IMR-90 (cell line): ENCODE measurements around the gene SHB. TPM values are rescaled to one million over a fixed set of nuclear protein-coding genes. Genes with fewer than 3 reads are reported as not detected.

Experiments
- ATAC-seq: fragments of 200-7000 bp; cut with Tn5 transposase; 2 replicates; pipeline ENCODE4 v1.9.1; 2020; ENCODE audit warnings: low read depth, mild to moderate bottlenecking, moderate library complexity
- BruUV-seq: library from RNA; stranded (reverse); fragments of 400-500 nt; replicated peaks from 2 replicates; lab custom pipeline; 2021; lab: Mats Ljungman, UMichigan
- CTCF ChIA-PET: fragments of 300-600 bp; formaldehyde crosslinking; extraction: SDS; loops from one replicate; lab custom pipeline; 2021; ENCODE audit warnings: antibody characterized with exemption; lab: Yijun Ruan, JAX
- POLR2A ChIA-PET: fragments of 300-600 bp; sonication (Branson Sonifier 250); formaldehyde crosslinking; loops from one replicate; lab custom pipeline; 2022; ENCODE audit warnings: antibody characterized with exemption; ENCODE audit not compliant: unreplicated experiment; lab: Charles Lee
- DNase-seq: peaks from one replicate; pipeline ENCODE4 v3.0.0; 2013
- H2AFZ ChIP-seq: replicated peaks from 2 replicates; pipeline ENCODE3; 2013; ENCODE audit warnings: low read length, mild to moderate bottlenecking; ENCODE audit not compliant: poor library complexity
- H2AK5ac ChIP-seq: 2 replicates; pipeline ENCODE4 v1.6.1; 2013; ENCODE audit warnings: low read depth, low read length, inconsistent platforms
- H2AK9ac ChIP-seq: replicated peaks from 2 replicates; pipeline ENCODE3; 2013; ENCODE audit warnings: mild to moderate bottlenecking, low read depth, low read length, moderate library complexity; ENCODE audit not compliant: poor library complexity
- H2BK120ac ChIP-seq: 2 replicates; pipeline ENCODE4 v1.6.1; 2013; ENCODE audit warnings: low read depth, low read length, inconsistent platforms
- H2BK15ac ChIP-seq: 3 replicates; pipeline ENCODE4 v1.6.1; 2013; ENCODE audit warnings: low read depth, low read length, inconsistent platforms
- H2BK20ac ChIP-seq: 2 replicates; pipeline ENCODE4 v1.6.1; 2013; ENCODE audit warnings: low read depth, mild to moderate bottlenecking, inconsistent platforms, low read length, moderate library complexity
- H2BK5ac ChIP-seq: 2 replicates; pipeline ENCODE4 v1.6.1; 2013; ENCODE audit warnings: mild to moderate bottlenecking, low read depth, low read length, inconsistent platforms; ENCODE audit not compliant: poor library complexity, severe bottlenecking
- H3K14ac ChIP-seq: replicated peaks from 2 replicates; pipeline ENCODE4 v1.6.1; 2013; ENCODE audit warnings: low read depth, low read length, inconsistent platforms
- H3K18ac ChIP-seq: 2 replicates; pipeline ENCODE4 v1.6.1; 2013; ENCODE audit warnings: low read depth, low read length, control low read depth
- H3K23ac ChIP-seq: 2 replicates; pipeline ENCODE4 v1.6.1; 2013; ENCODE audit warnings: low read depth, low read length, inconsistent platforms
- H3K27ac ChIP-seq: 2 replicates; pipeline ENCODE4 v1.5.1; 2013; ENCODE audit warnings: mild to moderate bottlenecking, control low read depth, low read length; ENCODE audit not compliant: insufficient read depth
- H3K27me3 ChIP-seq: 2 replicates; pipeline ENCODE4 v1.6.1; 2013; ENCODE audit warnings: low read length; ENCODE audit not compliant: control insufficient read depth, insufficient read depth
- H3K36me3 ChIP-seq: 2 replicates; pipeline ENCODE4 v1.6.1; 2013; ENCODE audit warnings: low read length, mixed read lengths; ENCODE audit not compliant: control insufficient read depth, insufficient read depth
- H3K4ac ChIP-seq: 2 replicates; pipeline ENCODE4 v1.6.1; 2013; ENCODE audit warnings: low read depth, low read length, inconsistent platforms
- H3K4me1 ChIP-seq: 2 replicates; pipeline ENCODE4 v1.6.1; 2013; ENCODE audit warnings: low read length, mixed read lengths; ENCODE audit not compliant: control insufficient read depth, insufficient read depth
- H3K4me2 ChIP-seq: 2 replicates; pipeline ENCODE4 v1.6.1; 2013; ENCODE audit warnings: low read depth, mild to moderate bottlenecking, control low read depth, low read length, moderate library complexity
- H3K4me3 ChIP-seq: 2 replicates; pipeline ENCODE4 v1.5.1; 2013; ENCODE audit warnings: low read depth, mild to moderate bottlenecking, control low read depth, low read length, moderate library complexity; ENCODE audit not compliant: insufficient read depth
- H3K56ac ChIP-seq: 2 replicates; pipeline ENCODE4 v1.6.1; 2013; ENCODE audit warnings: low read length, inconsistent platforms; ENCODE audit not compliant: insufficient read depth; ENCODE audit errors: extremely low read depth
- H3K79me1 ChIP-seq, 2 experiments: 2 replicates each; pipeline ENCODE4 v1.6.1; 2013; ENCODE audit warnings: low read length in 2 of 2, inconsistent platforms in 1 of 2, low read depth in 1 of 2
- H3K9ac ChIP-seq: 2 replicates; pipeline ENCODE4 v1.6.1; 2013; ENCODE audit warnings: low read depth, low read length, control low read depth
- H3K9me1 ChIP-seq: 2 replicates; pipeline ENCODE4 v1.6.1; 2013; ENCODE audit warnings: low read length, inconsistent platforms; ENCODE audit not compliant: insufficient read depth
- H3K9me3 ChIP-seq: 2 replicates; pipeline ENCODE4 v1.6.1; 2013; ENCODE audit warnings: low read length; ENCODE audit not compliant: control insufficient read depth, insufficient read depth
- H4K20me1 ChIP-seq: 2 replicates; pipeline ENCODE4 v1.6.1; 2013; ENCODE audit warnings: low read length, inconsistent platforms; ENCODE audit not compliant: insufficient read depth
- H4K5ac ChIP-seq: 2 replicates; pipeline ENCODE4 v1.6.1; 2013; ENCODE audit warnings: mild to moderate bottlenecking, low read depth, low read length, control low read depth
- H4K8ac ChIP-seq, 2 experiments: 2 replicates each; pipeline ENCODE4 v1.6.1; 2013; ENCODE audit warnings: low read depth in 2 of 2, low read length in 2 of 2, control low read depth in 1 of 2, inconsistent platforms in 1 of 2
- H4K91ac ChIP-seq: 2 replicates; pipeline ENCODE4 v1.6.1; 2013; ENCODE audit warnings: low read depth, low read length, inconsistent platforms; ENCODE audit not compliant: insufficient read depth
- BHLHE40 ChIP-seq: fragments of 150-350 bp; IDR thresholded peaks from 2 replicates; pipeline ENCODE4 v1.6.1; 2016; ENCODE audit warnings: mild to moderate bottlenecking, low read depth, low read length
- CEBPB ChIP-seq: IDR thresholded peaks from 2 replicates; pipeline ENCODE4 v1.6.1; 2012; ENCODE audit warnings: low read depth, low read length, improper control_type of control experiment
- CHD1 ChIP-seq: IDR thresholded peaks from 2 replicates; pipeline ENCODE4 v1.6.1; 2012; ENCODE audit warnings: low read depth, low read length, improper control_type of control experiment
- CTCF ChIP-seq: conservative IDR thresholded peaks from 2 replicates; pipeline ENCODE4 v1.5.1; 2012; ENCODE audit warnings: mild to moderate bottlenecking, low read depth, low read length, improper control_type of control experiment
- ELK1 ChIP-seq: fragments of 150-350 bp; IDR thresholded peaks from 2 replicates; pipeline ENCODE4 v1.6.1; 2016; ENCODE audit warnings: low read depth, mild to moderate bottlenecking, low read length, moderate library complexity, borderline replicate concordance
- MAFK ChIP-seq: IDR thresholded peaks from 2 replicates; pipeline ENCODE4 v1.6.1; 2012; ENCODE audit warnings: low read depth, low read length, improper control_type of control experiment
- MXI1 ChIP-seq: IDR thresholded peaks from 2 replicates; pipeline ENCODE4 v1.6.1; 2012; ENCODE audit warnings: low read depth, mild to moderate bottlenecking, low read length, moderate library complexity, borderline replicate concordance
- NFE2L2 ChIP-seq: fragments of 150-350 bp; IDR thresholded peaks from 2 replicates; pipeline ENCODE4 v1.6.1; 2016; ENCODE audit warnings: low read depth, mild to moderate bottlenecking, low read length
- POLR2A ChIP-seq: IDR thresholded peaks from 2 replicates; pipeline ENCODE4 v1.6.1; 2012; ENCODE audit warnings: mild to moderate bottlenecking, low read depth, low read length
- RAD21 ChIP-seq: IDR thresholded peaks from 2 replicates; pipeline ENCODE4 v1.6.1; 2012; ENCODE audit warnings: low read length, improper control_type of control experiment
- RCOR1 ChIP-seq: IDR thresholded peaks from 2 replicates; pipeline ENCODE4 v1.6.1; 2012; ENCODE audit warnings: mild to moderate bottlenecking, low read length, improper control_type of control experiment; ENCODE audit not compliant: insufficient replicate concordance
- RFX5 ChIP-seq: IDR thresholded peaks from 2 replicates; pipeline ENCODE4 v1.8.0; 2012; ENCODE audit warnings: low read depth, mild to moderate bottlenecking, low read length, moderate library complexity
- SMC3 ChIP-seq: fragments of 150-350 bp; IDR thresholded peaks from 2 replicates; pipeline ENCODE4 v1.6.1; 2016; ENCODE audit warnings: low read depth, mild to moderate bottlenecking, antibody characterized with exemption, low read length, moderate library complexity
- USF2 ChIP-seq: fragments of 150-350 bp; IDR thresholded peaks from 2 replicates; pipeline ENCODE4 v1.6.1; 2017; ENCODE audit warnings: mild to moderate bottlenecking, antibody characterized with exemption, low read length, low read depth
- WGBS, 2 experiments: methylation state at CpG; one replicate each; pipeline versions ENCODE4 v1.1.5 to v1.1.7; 2013; ENCODE audit warnings: missing lambda C conversion rate in 2 of 2; ENCODE audit not compliant: insufficient read length in 1 of 2; ENCODE audit errors: extremely low coverage in 2 of 2; 5-methylcytosine and 5-hydroxymethylcytosine counted together
- dilution Hi-C: fragments of 300-500 bp; cut with HindIII; formaldehyde crosslinking; loops from one replicate; pipeline ENCODE4 v1.14.3; 2018; ENCODE audit warnings: low sequenced_read_pairs; ENCODE audit not compliant: unreplicated experiment
- in situ Hi-C: fragments of 300-500 bp; cut with MboI; formaldehyde crosslinking; loops from 3 replicates; pipeline ENCODE4 v1.14.3; 2019; ENCODE audit warnings: low sequenced_read_pairs, inconsistent platforms, mixed read lengths
- intact Hi-C: fragments of 100-400 bp; cut with micrococcal nuclease; formaldehyde crosslinking; loops from 2 replicates; pipeline ENCODE4 v1.10.0; 2022
- polyA plus RNA-seq, 3 experiments: library from polyadenylated mRNA; depleted of rRNA; stranded (reverse); fragments of >200 nt; gene quantifications; 2 replicates each; pipeline ENCODE4 v1.2.3, GENCODE V29; 2012; ENCODE audit warnings: low replicate concordance in 1 of 3
- total RNA-seq: library from RNA; depleted of rRNA; stranded (reverse); fragments of >200 nt; gene quantifications from 2 replicates; pipeline ENCODE4 v1.2.3, GENCODE V29; 2012

The SHB gene
- total and polyA plus RNA-seq, 2 of the 4 experiments (the other 2 are of a cell fraction) = 6.1 to 20.4 TPM

DNA sequence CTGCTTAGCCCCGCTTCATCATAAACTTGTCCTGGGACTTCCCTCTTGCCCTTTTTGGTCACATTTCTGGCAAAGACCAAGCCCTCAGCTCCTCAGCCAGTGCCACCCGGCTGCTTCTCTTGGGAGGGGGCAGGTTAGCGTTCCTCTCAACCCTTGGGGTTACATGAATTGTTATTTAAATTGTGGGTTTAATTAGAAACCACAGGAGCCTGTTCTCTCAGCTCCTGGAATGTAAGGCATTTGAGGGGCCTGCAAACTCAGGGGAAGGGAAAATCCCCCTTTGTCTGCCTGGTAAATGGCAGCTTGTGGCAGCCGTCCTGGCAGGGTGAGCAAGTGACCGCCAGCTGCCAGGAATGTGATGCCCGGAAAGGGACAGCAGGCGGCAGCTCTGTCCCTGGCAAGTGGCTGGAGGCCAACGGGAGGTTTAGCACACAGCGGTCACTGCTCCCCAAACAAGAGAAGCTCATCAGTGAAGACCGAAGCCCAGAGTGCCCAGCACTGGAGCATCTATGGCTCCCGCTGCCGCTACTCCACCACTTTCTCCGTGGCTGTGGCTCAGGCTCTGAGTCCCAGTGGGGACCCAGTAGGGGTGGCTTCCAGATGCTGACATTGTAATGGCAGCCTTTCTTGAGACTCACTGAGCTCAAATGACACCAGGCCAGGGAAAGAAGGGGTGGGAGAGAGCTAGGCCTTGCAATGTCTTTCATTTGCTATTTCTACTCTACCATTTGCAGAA lies 51.7 kb downstream of the SHB start:
- 15% methylated on average over 4 of the region's 13 CpGs; no CpG with 5 or more reads in 1 of the 2 experiments for WGBS, 2 experiments
- Histone ChIP-seq H4K5ac (peak overlapping the region; percentile 26), H3K9ac (peak overlapping the region; percentile 29; the same call in 1 of the 2 replicates), H3K4me3 (no peak overlapping the region), H2AK5ac (peak overlapping the region; percentile 65), H3K23ac (peak overlapping the region; percentile 63), H3K18ac (peak overlapping the region; percentile 67), H3K79me1 (peaks cover 44 to 91% of the 10 kb centered on the region in 2 experiments), H3K4me1 (peaks cover 41% of the 10 kb centered on the region), H3K9me3 (no peaks in the 10 kb centered on the region), H4K8ac (peak overlapping the region; percentile 56 to 74), H2AFZ (peak overlapping the region; percentile 45), H2AK9ac (peak overlapping the region; percentile 58), H2BK15ac (peak overlapping the region; percentile 17; the same call in 2 of the 3 replicates), H4K91ac (peak overlapping the region; percentile 92), H2BK120ac (peak overlapping the region; percentile 82), H3K27ac (peak overlapping the region; percentile 65), H3K4ac (peak overlapping the region; percentile 81), H3K56ac (peak overlapping the region; percentile 42), H3K9me1 (peaks cover 35% of the 10 kb centered on the region), H3K27me3 (no peaks in the 10 kb centered on the region), H3K36me3 (peaks cover 37% of the 10 kb centered on the region), H4K20me1 (peaks cover 23% of the 10 kb centered on the region; the same call in 1 of the 2 replicates), H2BK20ac (peak overlapping the region; percentile 74), H3K4me2 (peak overlapping the region; percentile 20), H3K14ac (peak overlapping the region; percentile 73), H2BK5ac (peak overlapping the region; percentile 79)
- no TSS peak for BruUV-seq
- ATAC-seq (peak; percentile 34), DNase-seq (peak; percentile 62)
- CTCF ChIA-PET = interaction anchor here (0.6 to 2.6 kb wide), 5 partner anchors 9 to 109 kb away, joined by 3 to 11 read pairs (median 3); no protein-coding TSS in a partner anchor
- in situ Hi-C loops = no loop called here
- dilution Hi-C loops = no loop called here
- POLR2A ChIA-PET = no interaction called here
- intact Hi-C loops = loop anchor here (2.0 kb wide), 1 partner anchor 49 kb away; no protein-coding TSS in a partner anchor
- TF ChIP-seq NFE2L2 = no peak
- TF ChIP-seq CHD1 = no peak
- no peak for TF ChIP-seq MAFK
- TF ChIP-seq MXI1 = no peak
- no peak for TF ChIP-seq CEBPB
- peak; percentile 29; the same call in 1 of the 2 replicates for TF ChIP-seq CTCF
- TF ChIP-seq RAD21 = peak; percentile 24; the same call in 1 of the 2 replicates
- TF ChIP-seq ELK1 = no peak
- no peak for TF ChIP-seq BHLHE40
- TF ChIP-seq SMC3 = peak; percentile 22; the same call in 1 of the 2 replicates
- no peak for TF ChIP-seq RCOR1
- TF ChIP-seq USF2 = no peak
- no peak for TF ChIP-seq POLR2A
- TF ChIP-seq RFX5 = no peak
